HCT116 (cell line): ENCODE results near the gene HAPLN2. TPM values are rescaled to one million over a fixed set of nuclear protein-coding genes. Genes with fewer than 3 reads are reported as not detected.
A peak's percentile ranks its signal among the peaks of the same experiment; 100 is the strongest.

ENCODE experiments used
- ATAC-seq: fragments of 200-7000 bp; cut with Tn5 transposase; 2 replicates; pipeline ENCODE4 v1.9.1; 2020; ENCODE audit warnings: mild to moderate bottlenecking, moderate library complexity
- BruUV-seq: library from RNA; stranded (reverse); fragments of 400-500 nt; replicated peaks from 2 replicates; lab custom pipeline; 2021; lab: Mats Ljungman, UMichigan
- CTCF ChIA-PET: fragments of 300-600 bp; sonication (Branson Sonifier 250); formaldehyde crosslinking; loops from one replicate; lab custom pipeline; 2021; ENCODE audit warnings: antibody characterized with exemption; lab: Charles Lee
- POLR2A ChIA-PET: fragments of 300-600, 350-600 bp; sonication (Branson Sonifier 250); formaldehyde crosslinking; loops from one replicate; lab custom pipeline; 2021; ENCODE audit warnings: antibody characterized with exemption; lab: Charles Lee
- RAD21 ChIA-PET, 2 experiments: fragments of 300-600 bp; sonication (Branson Sonifier 250); formaldehyde crosslinking; loops; one replicate each; lab custom pipeline; 2023; ENCODE audit warnings: low total read pairs in 2 of 2; ENCODE audit not compliant: uncharacterized antibody in 2 of 2, unreplicated experiment in 2 of 2, low non-redundant PET in 1 of 2; lab: Charles Lee
- DNase-seq: peaks from one replicate; pipeline ENCODE4 v3.0.0-alpha.2; 2010; ENCODE audit warnings: low read depth, low spot score
- H2AFZ ChIP-seq: fragments of 200-600 bp; shearing (Covaris generic), sonication (generic); 2 replicates; pipeline ENCODE4 v1.6.1; 2017; ENCODE audit warnings: low read depth, mixed run types, mixed read lengths, antibody characterized with exemption, low read length; ENCODE audit not compliant: poor library complexity, severe bottlenecking
- H3K27ac ChIP-seq: 2 replicates; pipeline ENCODE4 v1.5.1; 2012; ENCODE audit warnings: low read depth, low read length
- H3K27me3 ChIP-seq: fragments of 200-600 bp; sonication (generic); 2 replicates; pipeline ENCODE4 v1.6.1; 2016; ENCODE audit warnings: mixed run types, low read length, mixed read lengths; ENCODE audit not compliant: insufficient read depth
- H3K36me3 ChIP-seq, 2 experiments: fragments of 200-500 bp in 1 of 2; fragments of 200-600 bp in 1 of 2; sonication (Bioruptor generic) in 1 of 2; sonication (generic) in 1 of 2; 2 replicates each; pipeline versions ENCODE4 v1.5.1 to v1.6.1; 2014 to 2016; ENCODE audit warnings: low read length in 2 of 2, inconsistent platforms in 1 of 2, mixed read lengths in 1 of 2, mixed run types in 1 of 2; ENCODE audit not compliant: insufficient read depth in 2 of 2, control insufficient read depth in 1 of 2
- H3K4me1 ChIP-seq, 2 experiments: fragments of 200-600 bp in 1 of 2; sonication (generic) in 1 of 2; 2 replicates each; pipeline versions ENCODE4 v1.5.1 to v1.6.1; 2012 to 2017; ENCODE audit warnings: low read length in 2 of 2, inconsistent platforms in 1 of 2, mild to moderate bottlenecking in 1 of 2, mixed read lengths in 1 of 2, mixed run types in 1 of 2, moderate library complexity in 1 of 2; ENCODE audit not compliant: insufficient read depth in 2 of 2, control insufficient read depth in 1 of 2
- H3K4me2 ChIP-seq: fragments of 200-600 bp; sonication (generic); 2 replicates; pipeline ENCODE4 v1.6.1; 2017; ENCODE audit warnings: mixed run types, low read length, mixed read lengths
- H3K4me3 ChIP-seq, 2 experiments: fragments of 200-600 bp in 1 of 2; sonication (generic) in 1 of 2; replicated peaks in 1 of 2; 2 replicates each; pipeline ENCODE4 v1.5.1; 2011 to 2016; ENCODE audit warnings: low read length in 2 of 2, control low read depth in 1 of 2, low read depth in 1 of 2, mild to moderate bottlenecking in 1 of 2, mixed read lengths in 1 of 2, mixed run types in 1 of 2
- H3K79me2 ChIP-seq: fragments of 200-600 bp; sonication (generic); 2 replicates; pipeline ENCODE4 v1.6.1; 2017; ENCODE audit warnings: mild to moderate bottlenecking, mixed run types, low read length, moderate library complexity, mixed read lengths; ENCODE audit not compliant: insufficient read depth
- H3K9ac ChIP-seq: fragments of 200-600 bp; sonication (generic); 2 replicates; pipeline ENCODE4 v1.6.1; 2016; ENCODE audit warnings: low read length, mixed read lengths
- H3K9me2 ChIP-seq: fragments of 200-600 bp; sonication (generic), shearing (Covaris generic); 2 replicates; pipeline ENCODE4 v1.6.1; 2017; ENCODE audit warnings: mixed run types, mild to moderate bottlenecking, moderate library complexity; ENCODE audit not compliant: insufficient read depth
- H3K9me3 ChIP-seq, 2 experiments: fragments of 200-500 bp in 1 of 2; fragments of 200-600 bp in 1 of 2; sonication (Bioruptor generic) in 1 of 2; sonication (generic) in 1 of 2; 2 replicates each; pipeline ENCODE4 v1.6.1; 2014 to 2017; ENCODE audit warnings: low read length in 2 of 2, mixed read lengths in 2 of 2, inconsistent platforms in 1 of 2, low read depth in 1 of 2, mild to moderate bottlenecking in 1 of 2, mixed run types in 1 of 2, moderate library complexity in 1 of 2; ENCODE audit not compliant: control insufficient read depth in 1 of 2, insufficient read depth in 1 of 2
- H4K20me1 ChIP-seq: fragments of 200-600 bp; sonication (generic), shearing (Covaris generic); 2 replicates; pipeline ENCODE4 v1.6.1; 2017; ENCODE audit warnings: mixed run types, mild to moderate bottlenecking, moderate library complexity; ENCODE audit not compliant: insufficient read depth
- ATF3 ChIP-seq: IDR thresholded peaks from 2 replicates; pipeline ENCODE4 v1.6.1; 2012
- CBX3 ChIP-seq: IDR thresholded peaks from 2 replicates; pipeline ENCODE4 v1.6.1; 2012; ENCODE audit warnings: low read depth
- CEBPB ChIP-seq: IDR thresholded peaks from 2 replicates; pipeline ENCODE4 v1.6.1; 2012; ENCODE audit warnings: low read depth
- EGR1 ChIP-seq: IDR thresholded peaks from 2 replicates; pipeline ENCODE4 v1.6.1; 2012; ENCODE audit warnings: low read depth
- ELF1 ChIP-seq: IDR thresholded peaks from 2 replicates; pipeline ENCODE4 v1.6.1; 2012; ENCODE audit warnings: low read depth, borderline replicate concordance
- FOSL1 ChIP-seq: IDR thresholded peaks from 2 replicates; pipeline ENCODE4 v1.6.1; 2012; ENCODE audit warnings: low read depth
- MAX ChIP-seq: IDR thresholded peaks from 2 replicates; pipeline ENCODE4 v1.6.1; 2012
- POLR2A ChIP-seq: IDR thresholded peaks from 2 replicates; pipeline ENCODE4 v1.7.0; 2011; ENCODE audit warnings: borderline replicate concordance; ENCODE audit not compliant: insufficient read depth, insufficient read length; ENCODE audit errors: extremely low read depth
- POLR2AphosphoS5 ChIP-seq: IDR thresholded peaks from 2 replicates; pipeline ENCODE4 v1.6.1; 2011; ENCODE audit warnings: mild to moderate bottlenecking, low read depth, low read length, moderate library complexity
- RAD21 ChIP-seq: IDR thresholded peaks from 2 replicates; pipeline ENCODE4 v1.6.1; 2012; ENCODE audit warnings: low read depth, mild to moderate bottlenecking
- REST ChIP-seq: IDR thresholded peaks from 2 replicates; pipeline ENCODE4 v1.6.1; 2012; ENCODE audit warnings: low read depth
- SIN3A ChIP-seq: IDR thresholded peaks from 2 replicates; pipeline ENCODE4 v1.6.1; 2012; ENCODE audit warnings: low read depth
- SP1 ChIP-seq: IDR thresholded peaks from 2 replicates; pipeline ENCODE4 v1.6.1; 2012; ENCODE audit warnings: low read depth
- SRF ChIP-seq: IDR thresholded peaks from 2 replicates; pipeline ENCODE4 v1.6.1; 2012; ENCODE audit warnings: low read depth
- TCF7L2 ChIP-seq: IDR thresholded peaks from 2 replicates; pipeline ENCODE4 v1.7.0; 2011; ENCODE audit warnings: borderline replicate concordance, inconsistent platforms; ENCODE audit not compliant: insufficient read depth, insufficient read length; ENCODE audit errors: extremely low read depth
- YY1 ChIP-seq: IDR thresholded peaks from 2 replicates; pipeline ENCODE4 v1.6.1; 2011; ENCODE audit warnings: low read length, low read depth, moderate library complexity, mild to moderate bottlenecking; ENCODE audit not compliant: insufficient replicate concordance; ENCODE audit errors: extremely low read depth
- ZBTB33 ChIP-seq: IDR thresholded peaks from 2 replicates; pipeline ENCODE4 v1.6.1; 2011; ENCODE audit warnings: mild to moderate bottlenecking, low read length, moderate library complexity; ENCODE audit not compliant: insufficient replicate concordance; ENCODE audit errors: extremely low read depth
- ZNF274 ChIP-seq: fragments of 200-500 bp; sonication (Bioruptor generic); IDR thresholded peaks from 2 replicates; pipeline ENCODE4 v1.6.1; 2014; ENCODE audit warnings: mild to moderate bottlenecking, low read depth, low read length, inconsistent platforms
- intact Hi-C: fragments of 100-400 bp; cut with micrococcal nuclease; formaldehyde crosslinking; loops from 2 replicates; pipeline ENCODE4 v1.10.0; 2022
- total RNA-seq: library from RNA; stranded (reverse); gene quantifications from one replicate; pipeline ENCODE4 v1.2.1, GENCODE V29; 2021; ENCODE audit not compliant: unreplicated experiment

The HAPLN2 gene
- total RNA-seq, 1 experiment from 2014 or later, result 0.54 TPM

GRCh38 chr1:156601122-156601830, 17.9 kb upstream of the HAPLN2 start, which contains the start of gene GPATCH4:
Gene GPATCH4 (minus strand): TSS chr1:156601479.
- H3K9me3 ChIP-seq, result no peaks in the 10 kb centered on the region
- intact Hi-C loops, result no loop called here
- H3K36me3 ChIP-seq, result peaks cover 13 to 29% of the 10 kb centered on the region in 2 experiments; a peak in 3 of 4 replicates
- ATAC-seq, result peak; percentile 61
- H4K20me1 ChIP-seq, result no peaks in the 10 kb centered on the region
- H3K9me2 ChIP-seq, result no peaks in the 10 kb centered on the region
- peak within 1 kb of the TSS; percentile 60 for H2AFZ ChIP-seq
- ChIA-PET RAD21 (no interaction called here), CTCF (interaction anchor here (1.7 kb wide), 1 partner anchor 8 kb away, joined by 7 read pairs; no protein-coding TSS in a partner anchor), POLR2A (interaction anchor here (1.4 kb wide), 1 partner anchor 14 kb away, joined by 3 read pairs; no protein-coding TSS in a partner anchor)
- peaks cover 58% of the 10 kb centered on the region for H3K79me2 ChIP-seq
- H3K27me3 ChIP-seq, result no peaks in the 10 kb centered on the region
- peak within 1 kb of the TSS; percentile 87 for H3K4me2 ChIP-seq
- peak; percentile 100 for TF ChIP-seq SIN3A
- TF ChIP-seq SP1, result peak; percentile 34; the same call in 1 of the 2 replicates
- TF ChIP-seq SRF, result peak; percentile 80
- no peak for TF ChIP-seq REST
- TF ChIP-seq YY1, result peak; percentile 99
- no peak for TF ChIP-seq RAD21
- peak; percentile 65 for TF ChIP-seq ZBTB33
- TF ChIP-seq POLR2AphosphoS5, result peak; percentile 89
- no peak for TF ChIP-seq TCF7L2
- TF ChIP-seq ZNF274, result no peak
- peak; percentile 100 for TF ChIP-seq MAX
- no peak for TF ChIP-seq ATF3
- TF ChIP-seq EGR1, result no peak
- TF ChIP-seq CEBPB, result no peak
- TF ChIP-seq ELF1, result peak; percentile 84; the same call in 1 of the 2 replicates
- no peak for TF ChIP-seq FOSL1
- TF ChIP-seq CBX3, result peak; percentile 40; the same call in 1 of the 2 replicates
- TF ChIP-seq POLR2A, result peak; percentile 52
- peak within 1 kb of the TSS; percentile 70 to 88 for H3K4me3 ChIP-seq
- no TSS peak for BruUV-seq
- peak within 1 kb of the TSS; percentile 75 for H3K27ac ChIP-seq
- H3K4me1 ChIP-seq, result peaks cover 11 to 29% of the 10 kb centered on the region in 2 experiments
- peak; percentile 81 for DNase-seq
- peak within 1 kb of the TSS; percentile 97 for H3K9ac ChIP-seq
